H1 (cell line): ENCODE results near the gene GRHL3. TPM values are rescaled to one million over a fixed set of nuclear protein-coding genes. Genes with fewer than 3 reads are reported as not detected.

Experiments
- CTCF ChIA-PET: fragments of 300-600 bp; sonication (Branson Sonifier 250); formaldehyde crosslinking; loops from one replicate; lab custom pipeline; 2021; ENCODE audit not compliant: partially characterized antibody; lab: Charles Lee
- POLR2A ChIA-PET: fragments of 300-600 bp; sonication (Branson Sonifier 250); formaldehyde crosslinking; loops from one replicate; lab custom pipeline; 2021; ENCODE audit warnings: inconsistent platforms; ENCODE audit not compliant: partially characterized antibody; lab: Charles Lee
- DNase-seq, 2 experiments: peaks; one replicate each; pipeline versions ENCODE4 v3.0.0 to v3.0.0-alpha.2; 2010 to 2022; ENCODE audit warnings: low spot score in 2 of 2, low read depth in 1 of 2, mixed read lengths in 1 of 2
- FAIRE-seq: peaks from 2 replicates; lab custom pipeline; 2011; peaks lifted over from hg19 to GRCh38; lab: Jason Lieb, UNC
- H2AFZ ChIP-seq: 2 replicates; pipeline ENCODE4 v1.8.1; 2012; ENCODE audit warnings: low read length, inconsistent platforms
- H2AK5ac ChIP-seq: 2 replicates; pipeline ENCODE4 v1.6.1; 2013; ENCODE audit warnings: low read depth, low read length
- H2BK120ac ChIP-seq: replicated peaks from 2 replicates; pipeline ENCODE3; 2013; ENCODE audit warnings: low read depth, low read length, inconsistent platforms
- H2BK12ac ChIP-seq: 2 replicates; pipeline ENCODE4 v1.6.1; 2013; ENCODE audit warnings: low read depth, low read length
- H2BK15ac ChIP-seq: 2 replicates; pipeline ENCODE4 v1.6.1; 2013; ENCODE audit warnings: low read length
- H2BK20ac ChIP-seq: 2 replicates; pipeline ENCODE4 v1.6.1; 2013; ENCODE audit warnings: low read length
- H2BK5ac ChIP-seq: 2 replicates; pipeline ENCODE4 v1.6.1; 2013; ENCODE audit warnings: low read depth, low read length
- H3K14ac ChIP-seq: 2 replicates; pipeline ENCODE4 v1.6.1; 2013; ENCODE audit warnings: inconsistent platforms; ENCODE audit not compliant: insufficient read length
- H3K18ac ChIP-seq: 2 replicates; pipeline ENCODE4 v1.6.1; 2013; ENCODE audit warnings: low read length; ENCODE audit errors: extremely low read depth
- H3K23ac ChIP-seq: 2 replicates; pipeline ENCODE4 v1.6.1; 2013; ENCODE audit warnings: inconsistent platforms; ENCODE audit not compliant: insufficient read length
- H3K23me2 ChIP-seq: 2 replicates; pipeline ENCODE4 v1.6.1; 2013; ENCODE audit warnings: low read depth, low read length
- H3K27ac ChIP-seq: 2 replicates; pipeline ENCODE4 v1.6.1; 2011; ENCODE audit warnings: low read depth, low read length, inconsistent platforms
- H3K27me3 ChIP-seq, 4 experiments: replicated peaks in 1 of 4; 1 replicate in 1 of 4; 2 replicates in 3 of 4; pipeline versions ENCODE4 v1.6.1 to v1.8.1; 2011 to 2013; ENCODE audit warnings: low read length in 3 of 4, mild to moderate bottlenecking in 3 of 4, inconsistent platforms in 2 of 4, mixed read lengths in 2 of 4, moderate library complexity in 1 of 4; ENCODE audit not compliant: control insufficient read depth in 3 of 4, insufficient read depth in 3 of 4; ENCODE audit errors: extremely low read depth in 1 of 4
- H3K36me3 ChIP-seq, 4 experiments: 2 replicates each; pipeline versions ENCODE4 v1.6.1 to v1.8.1; 2011 to 2013; ENCODE audit warnings: mild to moderate bottlenecking in 4 of 4, low read length in 3 of 4, moderate library complexity in 2 of 4, control low read depth in 1 of 4, inconsistent platforms in 1 of 4; ENCODE audit not compliant: insufficient read depth in 4 of 4, control insufficient read depth in 2 of 4
- H3K4ac ChIP-seq: replicated peaks from 2 replicates; pipeline ENCODE3; 2013; ENCODE audit warnings: low read length, low read depth, mixed read lengths, inconsistent platforms; ENCODE audit not compliant: insufficient read length
- H3K4me1 ChIP-seq, 4 experiments: replicated peaks in 1 of 4; 1 replicate in 1 of 4; 2 replicates in 3 of 4; pipeline versions ENCODE4 v1.6.1 to v1.8.1; 2011 to 2013; ENCODE audit warnings: low read length in 3 of 4, inconsistent platforms in 2 of 4, mixed read lengths in 1 of 4; ENCODE audit not compliant: insufficient read depth in 4 of 4, control insufficient read depth in 3 of 4
- H3K4me2 ChIP-seq, 2 experiments: 2 replicates each; pipeline versions ENCODE4 v1.6.1 to v1.8.1; 2011 to 2013; ENCODE audit warnings: low read depth in 2 of 2, low read length in 2 of 2, control low read depth in 1 of 2, inconsistent platforms in 1 of 2, mild to moderate bottlenecking in 1 of 2; ENCODE audit not compliant: insufficient read depth in 1 of 2
- H3K4me3 ChIP-seq, 4 experiments: fragments of 200-600, 300-600 bp in 1 of 4; sonication (generic), shearing (Covaris generic), sonication (Bioruptor Twin) in 1 of 4; 2 replicates each; pipeline versions ENCODE4 v1.5.1 to v1.8.1; 2011 to 2016; ENCODE audit warnings: low read length in 4 of 4, low read depth in 3 of 4, control low read depth in 2 of 4, inconsistent platforms in 2 of 4, mild to moderate bottlenecking in 2 of 4, mixed read lengths in 1 of 4, moderate library complexity in 1 of 4; ENCODE audit not compliant: insufficient read depth in 2 of 4; ENCODE audit errors: extremely low read depth in 1 of 4
- H3K56ac ChIP-seq: replicated peaks from 2 replicates; pipeline ENCODE3; 2013; ENCODE audit warnings: low read depth, mild to moderate bottlenecking, mixed read lengths, low read length, inconsistent platforms; ENCODE audit not compliant: insufficient read length
- H3K79me1 ChIP-seq: 2 replicates; pipeline ENCODE4 v1.6.1; 2013; ENCODE audit warnings: low read depth, low read length, control low read depth
- H3K79me2 ChIP-seq, 2 experiments: 2 replicates each; pipeline versions ENCODE4 v1.6.1 to v1.8.1; 2012 to 2013; ENCODE audit warnings: low read length in 2 of 2, mild to moderate bottlenecking in 2 of 2, inconsistent platforms in 1 of 2; ENCODE audit not compliant: insufficient read depth in 2 of 2, control insufficient read depth in 1 of 2
- H3K9ac ChIP-seq, 4 experiments: replicated peaks in 1 of 4; 1 replicate in 1 of 4; 2 replicates in 3 of 4; pipeline versions ENCODE4 v1.6.1 to v1.8.1; 2011 to 2013; ENCODE audit warnings: low read depth in 3 of 4, low read length in 3 of 4, control low read depth in 2 of 4, mild to moderate bottlenecking in 2 of 4, moderate library complexity in 2 of 4, inconsistent platforms in 1 of 4; ENCODE audit errors: extremely low read depth in 1 of 4
- H3K9me3 ChIP-seq, 2 experiments: 2 replicates each; pipeline versions ENCODE4 v1.6.1 to v1.8.1; 2012 to 2013; ENCODE audit warnings: mild to moderate bottlenecking in 2 of 2, moderate library complexity in 2 of 2, control low read depth in 1 of 2, inconsistent platforms in 1 of 2, low read depth in 1 of 2, low read length in 1 of 2, mixed read lengths in 1 of 2; ENCODE audit not compliant: insufficient read depth in 2 of 2
- H4K20me1 ChIP-seq, 2 experiments: replicated peaks in 1 of 2; 2 replicates each; pipeline versions ENCODE3 to v1.8.1; 2011 to 2013; ENCODE audit warnings: inconsistent platforms in 2 of 2, low read length in 2 of 2, mild to moderate bottlenecking in 1 of 2; ENCODE audit not compliant: insufficient read depth in 2 of 2, control insufficient read depth in 1 of 2
- H4K5ac ChIP-seq: 2 replicates; pipeline ENCODE4 v1.6.1; 2013; ENCODE audit warnings: low read length, low read depth, mixed read lengths, inconsistent platforms; ENCODE audit not compliant: insufficient read length
- H4K8ac ChIP-seq: 2 replicates; pipeline ENCODE4 v1.8.0; 2013; ENCODE audit warnings: mild to moderate bottlenecking, moderate library complexity, low read length, inconsistent platforms; ENCODE audit not compliant: insufficient read depth; ENCODE audit errors: extremely low read depth
- H4K91ac ChIP-seq: replicated peaks from 2 replicates; pipeline ENCODE3; 2013; ENCODE audit warnings: low read length, mixed read lengths, inconsistent platforms; ENCODE audit not compliant: insufficient read length
- CTBP2 ChIP-seq: IDR thresholded peaks from 2 replicates; pipeline ENCODE4 v1.7.0; 2011; ENCODE audit warnings: borderline replicate concordance, mild to moderate bottlenecking, moderate library complexity, mixed read lengths, low read length; ENCODE audit not compliant: insufficient read depth, insufficient read length
- EP300 ChIP-seq, 2 experiments: IDR thresholded peaks; 1 replicate in 1 of 2; 2 replicates in 1 of 2; pipeline ENCODE4 v1.6.1; 2011 to 2012; ENCODE audit warnings: low read depth in 2 of 2, low read length in 2 of 2, mild to moderate bottlenecking in 2 of 2, borderline replicate concordance in 1 of 2, inconsistent platforms in 1 of 2, moderate library complexity in 1 of 2
- FOSL1 ChIP-seq: IDR thresholded peaks from 2 replicates; pipeline ENCODE4 v1.6.1; 2011; ENCODE audit warnings: mild to moderate bottlenecking, low read depth, low read length, moderate library complexity; ENCODE audit not compliant: insufficient read depth
- KDM4A ChIP-seq: IDR thresholded peaks from one replicate; pipeline ENCODE4 v1.7.1; 2012; ENCODE audit warnings: low read depth, mild to moderate bottlenecking, moderate library complexity, low read length, inconsistent platforms; ENCODE audit not compliant: severe bottlenecking
- POLR2AphosphoS5 ChIP-seq: IDR thresholded peaks from 2 replicates; pipeline ENCODE4 v1.6.1; 2011; ENCODE audit warnings: low read depth, low read length
- POU5F1 ChIP-seq: IDR thresholded peaks from 2 replicates; pipeline ENCODE4 v1.6.1; 2011; ENCODE audit warnings: low read depth, mild to moderate bottlenecking, low read length, moderate library complexity
- SIN3A ChIP-seq, 2 experiments: IDR thresholded peaks in 1 of 2; conservative IDR thresholded peaks in 1 of 2; 2 replicates each; pipeline ENCODE4 v1.6.1; 2011 to 2012; ENCODE audit warnings: low read length in 2 of 2, improper control_type of control experiment in 1 of 2, low read depth in 1 of 2, mild to moderate bottlenecking in 1 of 2
- SIRT6 ChIP-seq: IDR thresholded peaks from one replicate; pipeline ENCODE4 v1.7.1; 2012; ENCODE audit warnings: low read length, inconsistent platforms
- SP1 ChIP-seq: IDR thresholded peaks from 2 replicates; pipeline ENCODE4 v1.6.1; 2011; ENCODE audit warnings: low read depth, low read length
- SP2 ChIP-seq: IDR thresholded peaks from 2 replicates; pipeline ENCODE4 v1.6.1; 2012; ENCODE audit warnings: mild to moderate bottlenecking, low read length, inconsistent platforms
- TEAD4 ChIP-seq: IDR thresholded peaks from 2 replicates; pipeline ENCODE4 v1.6.1; 2012; ENCODE audit warnings: low read depth, low read length, inconsistent platforms, mixed read lengths
- WGBS, 2 experiments: shearing (Covaris generic) in 1 of 2; methylation state at CpG; one replicate each; pipeline versions ENCODE4 v1.1.6 to v1.1.7; 2013 to 2015; ENCODE audit warnings: low lambda C conversion rate in 2 of 2, mixed read lengths in 2 of 2, inconsistent platforms in 1 of 2, low coverage in 1 of 2, missing lambda C conversion rate in 1 of 2; ENCODE audit not compliant: insufficient replicate concordance in 2 of 2, insufficient coverage in 1 of 2, insufficient read length in 1 of 2; ENCODE audit errors: extremely low coverage in 1 of 2, missing lambda C conversion rate in 1 of 2; 5-methylcytosine and 5-hydroxymethylcytosine counted together
- polyA plus RNA-seq, 7 experiments: library from polyadenylated mRNA; depleted of rRNA in 3 of 7; stranded (reverse) in 5 of 7; unstranded in 2 of 7; fragments of >200 nt in 5 of 7; fragments of 200-250 nt in 2 of 7; gene quantifications; 1 replicate in 5 of 7; 2 replicates in 1 of 7; 4 replicates in 1 of 7; pipeline versions ENCODE4 v1.2.1 to v1.2.3, GENCODE V29; 2011 to 2013; ENCODE audit warnings: missing spikeins in 2 of 7, mixed read lengths in 2 of 7
- total RNA-seq: library from RNA; stranded (reverse); fragmentation: NEBNext Ultra II Directional; extraction: Animal tissue kit (Norgen Biotek cat#: 25700); gene quantifications from 2 replicates; pipeline ENCODE4 v1.2.1, GENCODE V29; 2021

GRHL3 gene
- total and polyA plus RNA-seq, 2 of the 8 experiments (the other 6 are each of a cell fraction or from before 2014, with no cell fraction given) = 0.80 to 1.8 TPM

GRCh38 chr1:24286246-24287010 lies 32.7 kb upstream of the GRHL3 start:
- Histone ChIP-seq H3K4me2 (peak overlapping the region; percentile 12; a peak in 2 of 4 replicates), H3K79me1 (no peaks in the 10 kb centered on the region), H3K23ac (no peak overlapping the region), H4K20me1 (no peaks in the 10 kb centered on the region), H3K9ac (0 out of 7 replicates have a peak overlapping the region, but pooled peaks of 1 of the 4 experiments have one; percentile 3), H3K18ac (peak overlapping the region; percentile 94), H3K27ac (peak overlapping the region; percentile 67; the same call in 1 of the 2 replicates), H3K14ac (no peak overlapping the region), H2AFZ (no peak overlapping the region), H2BK5ac (peak overlapping the region; percentile 97), H2BK120ac (peak overlapping the region; percentile 44), H2BK15ac (0 out of 2 replicates have a peak overlapping the region, but pooled peaks have one; percentile 63), H3K4ac (peak overlapping the region; percentile 60), H4K5ac (peak overlapping the region; percentile 27), H3K9me3 (no peaks in the 10 kb centered on the region), H3K4me1 (peaks cover 3 to 12% (median 7%) of the 10 kb centered on the region in 4 experiments; a peak in 6 of 7 replicates), H4K8ac (no peak overlapping the region; the same call in 1 of the 2 replicates), H2AK5ac (peak overlapping the region; percentile 70; the same call in 1 of the 2 replicates), H3K56ac (no peak overlapping the region), H3K23me2 (no peaks in the 10 kb centered on the region; the same call in 1 of the 2 replicates), H3K4me3 (no peak overlapping the region), H2BK12ac (peak overlapping the region; percentile 97), H2BK20ac (peak overlapping the region; percentile 96), H3K27me3 (0 out of 7 replicates have a peak, but pooled peaks cover 0 to 3% (median 0%) of the 10 kb centered on the region in 4 experiments), H3K36me3 (no peaks in the 10 kb centered on the region), H3K79me2 (no peaks in the 10 kb centered on the region), H4K91ac (peak overlapping the region; percentile 69)
- ChIA-PET CTCF (interaction anchor here (0.6 to 7.2 kb wide), 8 partner anchors 15 to 105 kb away, joined by 3 to 39 read pairs (median 5); no protein-coding TSS in a partner anchor), POLR2A (interaction anchor here (0.9 to 1.4 kb wide), 5 partner anchors 10 to 92 kb away, joined by 3 to 7 read pairs (median 3); no protein-coding TSS in a partner anchor)
- DNase-seq (peak; percentile 72 to 94), FAIRE-seq (peak; percentile 92)
- 53% methylated on average over 9 of the region's 11 CpGs; no CpG with 5 or more reads in 1 of the 2 experiments for WGBS, 2 experiments
- TF ChIP-seq CTBP2 (peak; percentile 37), SP1 (peak; percentile 84), POU5F1 (no peak), EP300 (IDR thresholded peaks at IDR 0.05; ENCODE audit: borderline replicate concordance in 1 of 2, low read depth in 2 of 2, low read length in 2 of 2) (peak in 1 of 2 experiments; percentile 92; a peak in 2 of 3 replicates), POLR2AphosphoS5 (no peak), KDM4A (no peak), SIN3A (conservative IDR thresholded peaks at IDR 0.05 in 1 of 2, IDR thresholded peaks at IDR 0.05 in 1 of 2; ENCODE audit: low read depth in 1 of 2, low read length in 2 of 2) (0 out of 4 replicates have a peak, but pooled peaks of 1 of the 2 experiments have one; percentile 39), SIRT6 (no peak), FOSL1 (no peak), SP2 (no peak), TEAD4 (peak; percentile 73)
